22Rv1 (cell line): ENCODE measurements around the gene RBM20.

Experiments
- H3K27ac ChIP-seq: fragments of 450-650 bp; 2 replicates; pipeline ENCODE4 v1.5.1; 2017
- CTCF ChIP-seq: fragments of 450-650 bp; IDR thresholded peaks from 2 replicates; pipeline ENCODE4 v1.5.1; 2017; ENCODE audit warnings: mild to moderate bottlenecking
- ZFX ChIP-seq: fragments of 450-650 bp; IDR thresholded peaks from 2 replicates; pipeline ENCODE4 v1.6.1; 2017; ENCODE audit warnings: antibody characterized with exemption, borderline replicate concordance

The RBM20 gene

GRCh38 chr10:110646417-110647135 lies 2.4 kb downstream of the RBM20 start:
- TF ChIP-seq ZFX = no peak
- no peak for TF ChIP-seq CTCF
- peak overlapping the region; percentile 49 for H3K27ac ChIP-seq

GRCh38 chr10:110647136-110647430 lies 2.9 kb downstream of the RBM20 start:
- peak overlapping the region; percentile 49 for H3K27ac ChIP-seq
- TF ChIP-seq ZFX (no peak), CTCF (no peak)

GRCh38 chr10:110648692-110649346 lies 4.7 kb downstream of the RBM20 start:
- H3K27ac ChIP-seq = no peak overlapping the region

GRCh38 chr10:110649347-110650264 lies 5.5 kb downstream of the RBM20 start:
- no peak for TF ChIP-seq CTCF
- TF ChIP-seq ZFX = no peak
- no peak overlapping the region for H3K27ac ChIP-seq

More at GRCh38 chr10:110648692-110649346, 4.7 kb downstream of the RBM20 start:
- no peak for TF ChIP-seq CTCF
- no peak for TF ChIP-seq ZFX

GRCh38 chr10:110650265-110650668 lies 6.1 kb downstream of the RBM20 start:
- no peak overlapping the region for H3K27ac ChIP-seq
- TF ChIP-seq CTCF (no peak), ZFX (no peak)

- no peak for TF ChIP-seq CTCF
- no peak for TF ChIP-seq ZFX
- H3K27ac ChIP-seq = no peak overlapping the region
Observed at GRCh38 chr10:110651044-110651958, 7.2 kb downstream of the RBM20 start.
